MM.1S (cell line): ENCODE data around the gene PLA2G4A.

Source experiments
- DNase-seq: peaks from one replicate; pipeline ENCODE4 v3.0.0-alpha.2; 2015
- H2AFZ ChIP-seq: fragments of 300-600 bp; sonication (generic); 2 replicates; pipeline ENCODE4 v1.6.0; 2016; ENCODE audit warnings: antibody characterized with exemption, low read length
- H3F3A ChIP-seq: fragments of 300-600 bp; sonication (generic); 2 replicates; pipeline ENCODE4 v1.6.1; 2016; ENCODE audit warnings: mild to moderate bottlenecking, antibody characterized with exemption, low read length, moderate library complexity, mixed read lengths; ENCODE audit not compliant: insufficient read depth
- H3K27ac ChIP-seq: fragments of 300-600 bp; sonication (generic); 2 replicates; pipeline ENCODE4 v1.5.1; 2016; ENCODE audit warnings: mild to moderate bottlenecking, low read length
- H3K27me3 ChIP-seq: fragments of 300-600 bp; sonication (generic); replicated peaks from 2 replicates; pipeline ENCODE4 v1.6.0; 2016; ENCODE audit warnings: low read length; ENCODE audit not compliant: insufficient read depth
- H3K36me3 ChIP-seq: fragments of 300-600 bp; sonication (generic); replicated peaks from 2 replicates; pipeline ENCODE4 v1.6.1; 2016; ENCODE audit warnings: mild to moderate bottlenecking, low read length, mixed read lengths; ENCODE audit not compliant: insufficient read depth
- H3K4me1 ChIP-seq: fragments of 300-600 bp; sonication (generic); 2 replicates; pipeline ENCODE4 v1.6.1; 2016; ENCODE audit warnings: low read length, mixed read lengths
- H3K4me2 ChIP-seq: fragments of 300-600 bp; sonication (generic); 2 replicates; pipeline ENCODE4 v1.6.0; 2016; ENCODE audit warnings: low read depth, low read length
- H3K4me3 ChIP-seq: fragments of 300-600 bp; sonication (generic); 2 replicates; pipeline ENCODE4 v1.5.1; 2016; ENCODE audit warnings: low read length, mixed read lengths
- H3K79me2 ChIP-seq: fragments of 300-600 bp; sonication (generic); 2 replicates; pipeline ENCODE4 v1.6.1; 2016; ENCODE audit warnings: mixed run types, low read length, mixed read lengths
- H3K9ac ChIP-seq: fragments of 300-600 bp; sonication (generic); 2 replicates; pipeline ENCODE4 v1.6.1; 2016; ENCODE audit warnings: low read length, mixed read lengths
- H3K9me2 ChIP-seq: fragments of 300-600 bp; sonication (generic); replicated peaks from 2 replicates; pipeline ENCODE4 v1.6.1; 2016; ENCODE audit warnings: mild to moderate bottlenecking, low read length, mixed read lengths; ENCODE audit not compliant: insufficient read depth
- H3K9me3 ChIP-seq: fragments of 300-600 bp; sonication (generic); replicated peaks from 2 replicates; pipeline ENCODE4 v1.6.1; 2016; ENCODE audit warnings: mild to moderate bottlenecking, low read length, mixed read lengths; ENCODE audit not compliant: insufficient read depth
- H4K20me1 ChIP-seq: fragments of 300-600 bp; sonication (generic); 2 replicates; pipeline ENCODE4 v1.6.1; 2016; ENCODE audit warnings: mild to moderate bottlenecking, low read length, moderate library complexity, mixed read lengths; ENCODE audit not compliant: insufficient read depth
- CTCF ChIP-seq: fragments of 300-600 bp; sonication (generic); IDR thresholded peaks from 2 replicates; pipeline ENCODE4 v1.5.1; 2016; ENCODE audit warnings: antibody characterized with exemption, low read length, mixed read lengths
- EZH2 ChIP-seq: fragments of 300-600 bp; sonication (generic); optimal IDR thresholded peaks from 2 replicates; pipeline ENCODE3; 2017; ENCODE audit warnings: low read depth, mild to moderate bottlenecking, antibody characterized with exemption, low read length, mixed read lengths
- EZH2phosphoT487 ChIP-seq: fragments of 300-600 bp; sonication (generic); IDR thresholded peaks from 2 replicates; pipeline ENCODE4 v1.6.1; 2018; ENCODE audit warnings: antibody characterized with exemption, low read length

Gene PLA2G4A

GRCh38 chr1:186967656-186968394 is 139.1 kb downstream of the PLA2G4A start:
- H3K27ac ChIP-seq: no peak overlapping the region
- no peak overlapping the region for H3K9ac ChIP-seq
- no peaks in the 10 kb centered on the region for H3F3A ChIP-seq
- H3K4me1 ChIP-seq: no peaks in the 10 kb centered on the region
- no peak overlapping the region for H3K4me2 ChIP-seq
- no peak overlapping the region for H3K4me3 ChIP-seq
- TF ChIP-seq EZH2phosphoT487 (no peak), EZH2 (no peak), CTCF (no peak)
- no peaks in the 10 kb centered on the region for H3K9me2 ChIP-seq
- H4K20me1 ChIP-seq: no peaks in the 10 kb centered on the region
- no peaks in the 10 kb centered on the region for H3K79me2 ChIP-seq
- H2AFZ ChIP-seq: no peak overlapping the region
- no peaks in the 10 kb centered on the region for H3K27me3 ChIP-seq
- H3K9me3 ChIP-seq: no peaks in the 10 kb centered on the region
- no peak for DNase-seq
- no peaks in the 10 kb centered on the region for H3K36me3 ChIP-seq

- H3F3A ChIP-seq: no peaks in the 10 kb centered on the region
- H3K9me3 ChIP-seq: no peaks in the 10 kb centered on the region
- H3K27me3 ChIP-seq: no peaks in the 10 kb centered on the region
- no peaks in the 10 kb centered on the region for H3K4me1 ChIP-seq
- H3K27ac ChIP-seq: no peak overlapping the region
- H4K20me1 ChIP-seq: no peaks in the 10 kb centered on the region
- H3K4me3 ChIP-seq: no peak overlapping the region
- no peak overlapping the region for H3K9ac ChIP-seq
- no peaks in the 10 kb centered on the region for H3K9me2 ChIP-seq
- TF ChIP-seq CTCF (no peak), EZH2 (no peak)
- no peak overlapping the region for H2AFZ ChIP-seq
- H3K79me2 ChIP-seq: no peaks in the 10 kb centered on the region
- H3K4me2 ChIP-seq: no peak overlapping the region
- no peak for DNase-seq
- no peaks in the 10 kb centered on the region; the same call in 1 of the 2 replicates for H3K36me3 ChIP-seq
These were observed 146.0 kb downstream of the PLA2G4A start for GRCh38 chr1:186974774-186975181.

GRCh38 chr1:186975220-186975619 is 146.5 kb downstream of the PLA2G4A start:
- no peaks in the 10 kb centered on the region for H3K27me3 ChIP-seq
- no peaks in the 10 kb centered on the region for H3K79me2 ChIP-seq
- no peaks in the 10 kb centered on the region for H3K9me2 ChIP-seq
- no peaks in the 10 kb centered on the region for H3K4me1 ChIP-seq
- no peak overlapping the region for H3K9ac ChIP-seq
- H2AFZ ChIP-seq: no peak overlapping the region
- no peak for DNase-seq
- no peak overlapping the region for H3K4me2 ChIP-seq
- H3F3A ChIP-seq: no peaks in the 10 kb centered on the region
- H3K36me3 ChIP-seq: no peaks in the 10 kb centered on the region; the same call in 1 of the 2 replicates
- H3K4me3 ChIP-seq: no peak overlapping the region
- H3K27ac ChIP-seq: no peak overlapping the region
- H4K20me1 ChIP-seq: no peaks in the 10 kb centered on the region
- H3K9me3 ChIP-seq: no peaks in the 10 kb centered on the region
- no peak for TF ChIP-seq EZH2
- TF ChIP-seq CTCF: no peak
- no peak for TF ChIP-seq EZH2phosphoT487
